Calu3 (cell line): ENCODE data around the gene MX1. TPM values are rescaled to one million over a fixed set of nuclear protein-coding genes. Genes with fewer than 3 reads are reported as not detected.

Experiments
- BruUV-seq: library from RNA; stranded (reverse); fragments of 400-500 nt; replicated peaks from 2 replicates; lab custom pipeline; 2021; lab: Mats Ljungman, UMichigan
- CTCF ChIA-PET: fragments of 300-600 bp; sonication (Branson Sonifier 250); formaldehyde crosslinking; loops from one replicate; lab custom pipeline; 2022; ENCODE audit warnings: antibody characterized with exemption; lab: Charles Lee
- DNase-seq: peaks from one replicate; pipeline ENCODE4 v3.0.0; 2022
- H3K27ac Mint-ChIP-seq: one replicate; pipeline ENCODE4 v1.8.0; 2022; ENCODE audit warnings: mixed read lengths; ENCODE audit not compliant: unreplicated experiment
- H3K27me3 Mint-ChIP-seq: one replicate; pipeline ENCODE4 v1.8.0; 2022; ENCODE audit warnings: mixed read lengths; ENCODE audit not compliant: unreplicated experiment
- H3K36me3 Mint-ChIP-seq: one replicate; pipeline ENCODE4 v1.8.0; 2022; ENCODE audit warnings: mild to moderate bottlenecking, moderate library complexity, mixed read lengths; ENCODE audit not compliant: insufficient read depth, unreplicated experiment
- H3K4me1 Mint-ChIP-seq: one replicate; pipeline ENCODE4 v1.8.0; 2022; ENCODE audit warnings: mild to moderate bottlenecking, low read depth, mixed read lengths; ENCODE audit not compliant: unreplicated experiment
- H3K4me3 Mint-ChIP-seq: one replicate; pipeline ENCODE4 v1.8.0; 2022; ENCODE audit warnings: mild to moderate bottlenecking, low read depth, moderate library complexity, mixed read lengths; ENCODE audit not compliant: unreplicated experiment
- H3K9me3 Mint-ChIP-seq: one replicate; pipeline ENCODE4 v1.8.0; 2022; ENCODE audit warnings: low read depth, mixed read lengths; ENCODE audit not compliant: unreplicated experiment
- CTCF ChIP-seq: fragments of 200-600 bp; IDR thresholded peaks from one replicate; pipeline ENCODE4 v1.8.0; 2022; ENCODE audit warnings: antibody characterized with exemption; ENCODE audit not compliant: unreplicated experiment
- intact Hi-C: fragments of 100-400 bp; cut with micrococcal nuclease; formaldehyde crosslinking; loops from one replicate; pipeline ENCODE4 v1.10.0; 2022; ENCODE audit not compliant: unreplicated experiment
- total RNA-seq: library from RNA; stranded (reverse); gene quantifications from 2 replicates; pipeline ENCODE4 v1.2.3, GENCODE V29; 2022

The MX1 gene
- total RNA-seq, 1 experiment from 2014 or later: 175 TPM

GRCh38 chr21:41508415-41509144 lies 82.5 kb downstream of the MX1 start:
- CTCF ChIA-PET: interaction anchor here (0.6 to 1.2 kb wide), 2 partner anchors 40 to 103 kb away, joined by 3 to 4 read pairs; no protein-coding TSS in a partner anchor
- TF ChIP-seq CTCF: no peak
- H3K9me3 Mint-ChIP-seq: no peaks in the 10 kb centered on the region
- H3K27ac Mint-ChIP-seq: no peak overlapping the region
- peaks cover 7% of the 10 kb centered on the region for H3K36me3 Mint-ChIP-seq
- no peak for DNase-seq
- peak overlapping the region; percentile 71 for H3K4me3 Mint-ChIP-seq
- intact Hi-C loops: loop anchor here (10.0 kb wide), 1 partner anchor 56 kb away; no protein-coding TSS in a partner anchor
- no peaks in the 10 kb centered on the region for H3K4me1 Mint-ChIP-seq
- no TSS peak for BruUV-seq
- H3K27me3 Mint-ChIP-seq: no peaks in the 10 kb centered on the region

Other genes with a start within 250 kb of the MX1 start
- 0.47 and 0.71 TPM in 2 replicates for gene FAM3B, start 109.4 kb upstream of the MX1 start, total RNA-seq
- gene MX2, start 64.2 kb upstream of the MX1 start, total RNA-seq: 17.6 and 65.2 TPM in 2 replicates
- 13.1 and 15.6 TPM in 2 replicates for gene TMPRSS2, start 81.9 kb downstream of the MX1 start, total RNA-seq